T-helper 2 cell treated with Interferon-gamma antibody and Interleukin-4, amounts not matched to agents 5 μg/mL and 100 μg/mL, for 36 hours (primary cell): ENCODE measurements around the gene BOK.
"Not testable (repeated sequence)": the region's sequence is repeated elsewhere in the genome, so short reads cannot be mapped to it uniquely, and the experiment has no call there.

ENCODE experiments used
- DNase-seq: peaks from one replicate; pipeline ENCODE4 v3.0.0; 2021; ENCODE audit warnings: low spot score
- H3K27ac Mint-ChIP-seq: one replicate; pipeline ENCODE4 v1.8.0; 2021; ENCODE audit warnings: mild to moderate bottlenecking, mixed read lengths
- H3K27me3 Mint-ChIP-seq: one replicate; pipeline ENCODE4 v1.8.0; 2021; ENCODE audit warnings: low read depth, mixed read lengths
- H3K36me3 Mint-ChIP-seq: one replicate; pipeline ENCODE4 v1.8.0; 2021; ENCODE audit warnings: low read depth, mixed read lengths
- H3K4me1 Mint-ChIP-seq: one replicate; pipeline ENCODE4 v1.8.0; 2021; ENCODE audit warnings: low read depth, mixed read lengths
- H3K4me3 Mint-ChIP-seq: one replicate; pipeline ENCODE4 v1.8.0; 2022; ENCODE audit warnings: mild to moderate bottlenecking, moderate library complexity, mixed read lengths
- H3K9me3 Mint-ChIP-seq: one replicate; pipeline ENCODE4 v1.8.0; 2021; ENCODE audit warnings: mixed read lengths

The BOK gene

GRCh38 chr2:241567776-241568175 is 9.2 kb downstream of the BOK start:
- Mint-ChIP-seq H3K4me1 (no peaks in the 10 kb centered on the region), H3K27ac (no peak overlapping the region), H3K9me3 (no peaks in the 10 kb centered on the region), H3K36me3 (no peaks in the 10 kb centered on the region), H3K4me3 (no peak overlapping the region), H3K27me3 (no peaks in the 10 kb centered on the region)
- DNase-seq: no peak

DNA sequence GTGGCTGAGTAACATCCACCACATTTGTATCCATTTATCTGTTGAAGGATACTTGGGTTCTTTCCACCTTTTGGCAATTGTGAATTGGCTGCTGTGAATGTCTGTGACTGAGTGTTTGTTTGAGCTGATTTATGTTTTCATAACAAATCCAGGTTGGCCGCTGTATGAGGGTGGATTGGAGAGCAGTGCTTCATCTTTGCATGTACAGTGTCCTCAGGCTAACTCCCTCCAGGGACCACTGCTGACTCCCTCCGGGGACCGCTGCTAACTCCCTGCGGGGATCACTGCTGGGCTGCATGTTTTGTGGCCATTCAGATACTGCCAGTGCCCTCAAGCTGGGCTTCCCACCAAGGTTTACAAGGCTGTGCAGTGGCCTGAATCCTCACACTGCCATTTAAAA is 10.2 kb downstream of the BOK start:
- no peak overlapping the region for H3K4me3 Mint-ChIP-seq
- H3K36me3 Mint-ChIP-seq: no peaks in the 10 kb centered on the region
- no peak overlapping the region for H3K27ac Mint-ChIP-seq
- DNase-seq: no peak
- H3K9me3 Mint-ChIP-seq: no peaks in the 10 kb centered on the region
- no peaks in the 10 kb centered on the region for H3K4me1 Mint-ChIP-seq
- no peaks in the 10 kb centered on the region for H3K27me3 Mint-ChIP-seq

DNA sequence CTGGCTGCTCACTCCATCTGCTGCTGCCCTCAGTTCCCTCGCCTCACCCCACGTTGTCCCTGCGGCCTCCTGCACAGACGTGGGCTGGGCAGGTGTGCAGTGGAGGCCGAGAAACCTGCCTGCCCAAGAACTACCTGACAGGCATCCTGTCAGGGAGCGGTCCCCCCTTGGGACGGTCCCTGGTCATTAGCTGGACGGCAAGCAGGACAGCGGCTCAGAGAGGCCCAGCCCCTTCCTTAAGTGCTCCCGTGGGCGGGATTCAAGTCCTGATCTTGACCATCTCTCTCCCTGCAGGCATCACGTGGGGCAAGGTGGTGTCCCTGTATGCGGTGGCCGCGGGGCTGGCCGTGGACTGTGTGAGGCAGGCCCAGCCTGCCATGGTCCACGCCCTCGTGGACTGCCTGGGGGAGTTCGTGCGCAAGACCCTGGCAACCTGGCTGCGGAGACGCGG is 11.3 kb downstream of the BOK start:
- H3K27ac Mint-ChIP-seq: no peak overlapping the region
- H3K4me1 Mint-ChIP-seq: no peaks in the 10 kb centered on the region
- H3K36me3 Mint-ChIP-seq: no peaks in the 10 kb centered on the region
- H3K27me3 Mint-ChIP-seq: no peaks in the 10 kb centered on the region
- no peak for DNase-seq
- H3K9me3 Mint-ChIP-seq: no peaks in the 10 kb centered on the region
- no peak overlapping the region for H3K4me3 Mint-ChIP-seq

GRCh38 chr2:241570961-241571581 is 12.5 kb downstream of the BOK start:
- Mint-ChIP-seq H3K36me3 (no peaks in the 10 kb centered on the region), H3K9me3 (no peaks in the 10 kb centered on the region), H3K27me3 (no peaks in the 10 kb centered on the region), H3K4me3 (no peak overlapping the region), H3K27ac (no peak overlapping the region), H3K4me1 (no peaks in the 10 kb centered on the region)
- no peak for DNase-seq

DNA sequence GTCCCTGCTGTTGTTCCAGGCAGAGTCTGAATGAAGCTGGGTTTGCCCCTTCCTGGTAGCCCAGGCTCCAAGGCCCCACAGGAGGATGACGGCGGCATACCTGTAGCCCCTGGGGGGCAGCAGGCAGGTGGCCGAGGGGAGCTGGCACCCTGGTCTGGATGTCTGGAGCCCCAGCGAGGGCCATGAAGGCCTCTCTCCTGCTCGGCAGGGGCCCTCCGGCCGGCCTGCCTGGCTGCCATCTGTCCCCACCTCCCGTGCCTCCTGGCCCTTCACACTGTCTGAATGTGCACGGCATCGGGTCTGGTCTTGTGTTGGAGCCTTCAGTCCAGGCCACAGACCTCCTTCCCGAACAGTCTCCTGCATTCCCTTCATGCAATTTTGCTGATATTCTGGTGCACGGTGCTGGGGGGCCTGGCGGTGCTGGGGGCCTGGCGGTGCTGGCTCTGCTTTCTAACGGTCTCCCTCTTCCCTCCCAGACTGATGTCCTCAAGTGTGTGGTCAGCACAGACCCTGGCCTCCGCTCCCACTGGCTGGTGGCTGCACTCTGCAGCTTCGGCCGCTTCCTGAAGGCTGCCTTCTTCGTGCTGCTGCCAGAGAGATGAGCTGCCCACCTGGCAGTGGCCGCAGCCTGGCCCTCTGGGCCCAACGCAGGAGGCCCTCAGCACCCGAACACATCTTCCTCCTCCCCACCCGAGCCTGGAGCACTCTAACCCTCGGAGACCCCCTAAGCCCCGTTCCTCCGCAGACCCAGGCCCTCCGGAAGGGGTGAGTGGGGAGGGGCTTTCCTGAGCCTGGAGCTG is 13.5 kb downstream of the BOK start:
- no peaks in the 10 kb centered on the region for H3K27me3 Mint-ChIP-seq
- H3K4me1 Mint-ChIP-seq: no peaks in the 10 kb centered on the region
- no peak for DNase-seq
- no peaks in the 10 kb centered on the region for H3K9me3 Mint-ChIP-seq
- H3K36me3 Mint-ChIP-seq: no peaks in the 10 kb centered on the region
- H3K27ac Mint-ChIP-seq: no peak overlapping the region
- no peak overlapping the region for H3K4me3 Mint-ChIP-seq

- H3K27ac Mint-ChIP-seq, H3K9me3 Mint-ChIP-seq, H3K4me3 Mint-ChIP-seq, DNase-seq, H3K27me3 Mint-ChIP-seq, H3K36me3 Mint-ChIP-seq, H3K4me1 Mint-ChIP-seq: not testable (repeated sequence)
These were observed 14.5 kb downstream of the BOK start for GRCh38 chr2:241572915-241573651.

GRCh38 chr2:241573741-241574140 is 15.2 kb downstream of the BOK start:
- Mint-ChIP-seq H3K36me3 (no peaks in the 10 kb centered on the region), H3K27me3 (no peaks in the 10 kb centered on the region), H3K27ac (no peak overlapping the region), H3K4me1 (no peaks in the 10 kb centered on the region), H3K4me3 (no peak overlapping the region), H3K9me3 (no peaks in the 10 kb centered on the region)
- no peak for DNase-seq

- Mint-ChIP-seq H3K27ac (no peak overlapping the region), H3K4me3 (no peak overlapping the region), H3K27me3 (no peaks in the 10 kb centered on the region), H3K9me3 (no peaks in the 10 kb centered on the region), H3K4me1 (no peaks in the 10 kb centered on the region), H3K36me3 (peaks cover under 1% of the 10 kb centered on the region)
- DNase-seq: no peak
These were observed 16.5 kb downstream of the BOK start for GRCh38 chr2:241574911-241575623.

DNA sequence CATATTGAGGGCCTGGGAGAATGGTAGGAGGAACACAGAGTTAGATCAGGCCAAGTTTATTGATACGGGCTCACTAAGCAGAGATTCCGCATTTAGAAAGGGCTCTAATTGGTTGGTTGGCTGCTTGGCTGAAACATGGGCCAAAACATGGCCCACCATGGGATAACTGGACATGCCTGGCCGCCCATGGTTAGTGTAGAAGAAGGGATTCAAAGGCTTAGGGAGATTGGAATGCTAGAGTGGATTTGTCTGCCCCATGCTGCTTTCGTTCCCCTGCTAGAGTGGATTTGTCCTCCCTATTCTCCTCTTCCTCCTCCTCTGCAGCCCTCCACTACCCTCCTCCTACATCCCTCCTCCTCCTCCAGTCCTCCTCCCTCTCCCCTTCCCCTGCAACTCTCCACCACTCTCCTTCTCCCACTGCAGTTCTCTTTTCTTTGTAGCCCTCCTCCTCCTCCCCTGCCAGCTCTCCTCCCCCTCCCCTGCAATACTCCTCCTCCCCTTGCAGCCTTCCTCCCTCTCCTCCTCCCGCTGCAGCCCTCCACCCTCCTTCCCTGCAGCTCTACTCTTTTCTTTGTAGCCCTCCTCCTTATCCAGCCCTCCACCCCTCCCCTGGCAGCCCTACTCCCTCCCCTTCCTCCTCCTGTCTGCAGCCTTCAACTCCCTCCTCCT is 17.2 kb downstream of the BOK start:
- H3K27ac Mint-ChIP-seq: no peak overlapping the region
- H3K36me3 Mint-ChIP-seq: peaks cover 2% of the 10 kb centered on the region
- H3K4me3 Mint-ChIP-seq: no peak overlapping the region
- H3K9me3 Mint-ChIP-seq: no peaks in the 10 kb centered on the region
- no peaks in the 10 kb centered on the region for H3K4me1 Mint-ChIP-seq
- H3K27me3 Mint-ChIP-seq: no peaks in the 10 kb centered on the region
- no peak for DNase-seq

DNA sequence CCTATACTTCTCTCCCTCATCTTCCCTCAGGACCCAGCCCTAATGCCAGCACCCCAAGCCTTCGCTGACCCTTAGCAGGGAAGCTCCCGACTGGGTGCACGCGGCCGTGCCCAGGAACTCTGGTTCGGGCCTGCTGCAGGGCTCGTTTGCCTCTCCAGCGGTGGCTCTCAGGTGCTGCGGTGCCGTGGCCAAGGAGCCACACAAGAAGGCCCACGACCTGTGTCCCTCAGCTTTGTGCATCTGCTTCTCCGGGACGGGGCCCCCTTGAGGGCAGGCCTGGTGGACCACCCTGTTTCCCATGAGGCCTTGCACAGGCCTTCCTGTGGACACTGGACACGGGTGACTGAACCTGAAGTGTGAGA is 17.7 kb downstream of the BOK start:
- Mint-ChIP-seq H3K4me1 (no peaks in the 10 kb centered on the region), H3K27me3 (no peaks in the 10 kb centered on the region), H3K9me3 (no peaks in the 10 kb centered on the region), H3K27ac (no peak overlapping the region), H3K4me3 (no peak overlapping the region), H3K36me3 (peaks cover 2% of the 10 kb centered on the region)
- DNase-seq: no peak

DNA sequence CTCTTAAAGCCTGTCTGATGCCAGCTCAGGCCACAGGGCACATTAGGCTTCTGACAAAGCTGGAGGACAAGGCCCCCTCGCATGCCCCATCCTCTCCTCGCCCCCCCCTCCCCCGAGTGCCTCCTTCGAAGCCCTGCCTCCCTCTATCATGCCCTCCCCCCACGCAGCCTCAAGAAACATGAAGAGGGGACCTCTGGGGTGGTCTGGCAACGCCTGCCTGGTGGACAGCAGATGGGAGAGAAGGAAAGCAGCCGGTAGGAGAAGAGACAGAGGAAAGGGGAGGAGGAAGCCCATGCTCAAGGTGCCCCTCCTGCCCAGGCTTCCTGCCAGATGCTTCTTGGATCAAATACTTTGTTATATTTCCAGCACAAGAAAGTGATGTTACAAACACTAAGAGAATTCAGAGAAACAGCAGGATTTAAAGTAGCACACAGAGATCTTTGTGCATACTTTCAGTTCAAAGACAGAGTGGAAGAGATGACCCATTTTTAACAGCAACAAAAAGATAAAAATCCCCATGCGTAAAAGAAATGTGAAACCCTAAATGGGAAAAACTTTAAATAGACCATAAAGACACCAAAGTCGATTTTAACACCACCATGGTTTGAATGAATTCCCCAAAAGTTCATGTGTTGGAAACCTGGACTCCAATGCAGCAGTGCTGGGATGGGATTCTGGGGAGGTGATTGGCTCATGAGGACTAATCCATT is 19.0 kb downstream of the BOK start:
- peaks cover 11% of the 10 kb centered on the region for H3K36me3 Mint-ChIP-seq
- H3K9me3 Mint-ChIP-seq: peaks cover 10% of the 10 kb centered on the region
- no peaks in the 10 kb centered on the region for H3K4me1 Mint-ChIP-seq
- no peaks in the 10 kb centered on the region for H3K27me3 Mint-ChIP-seq
- H3K4me3 Mint-ChIP-seq: no peak overlapping the region
- no peak for DNase-seq
- no peak overlapping the region for H3K27ac Mint-ChIP-seq

DNA sequence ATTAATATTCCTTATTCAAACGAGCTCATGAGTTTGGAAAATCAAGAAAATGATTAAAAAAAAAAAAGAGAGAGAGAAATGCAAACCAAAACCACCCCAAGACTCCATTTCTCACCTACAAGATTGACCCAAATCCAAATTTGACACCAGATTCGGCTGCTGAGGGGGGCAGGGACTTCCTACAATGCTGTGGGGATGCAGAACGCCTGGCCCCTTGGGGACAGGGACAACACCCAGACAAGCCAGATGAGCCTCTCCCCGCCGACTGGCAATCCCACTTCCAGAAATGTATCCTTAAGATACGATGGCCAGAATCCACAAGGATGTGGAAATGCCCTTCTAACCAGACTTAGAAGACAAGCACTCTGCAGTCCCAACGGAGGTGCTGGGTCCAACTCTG is 20.7 kb downstream of the BOK start:
- DNase-seq: no peak
- peaks cover 10% of the 10 kb centered on the region for H3K9me3 Mint-ChIP-seq
- H3K27me3 Mint-ChIP-seq: no peaks in the 10 kb centered on the region
- H3K36me3 Mint-ChIP-seq: peaks cover 24% of the 10 kb centered on the region
- no peak overlapping the region for H3K27ac Mint-ChIP-seq
- H3K4me1 Mint-ChIP-seq: no peaks in the 10 kb centered on the region
- H3K4me3 Mint-ChIP-seq: no peak overlapping the region

DNA sequence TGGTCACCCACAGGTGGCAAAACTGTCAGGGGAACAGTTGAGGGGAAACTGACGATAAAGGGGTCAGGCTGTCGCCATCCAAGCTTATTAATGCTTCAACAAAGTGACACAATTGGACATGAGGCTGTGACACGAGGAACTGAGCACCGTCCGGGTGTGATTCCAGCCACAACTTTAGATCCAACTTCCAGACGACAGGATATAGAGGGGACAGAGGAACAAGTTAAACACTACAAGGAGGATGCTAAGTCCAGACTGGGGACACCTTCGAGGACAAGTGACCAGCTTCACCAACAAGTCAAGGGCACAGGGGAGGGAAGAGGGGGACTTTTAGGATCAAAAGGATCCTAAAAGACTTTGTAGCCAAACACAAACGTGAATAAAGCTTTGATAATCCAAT is 23.8 kb downstream of the BOK start:
- peaks cover 51% of the 10 kb centered on the region for H3K36me3 Mint-ChIP-seq
- no peak overlapping the region for H3K27ac Mint-ChIP-seq
- no peak overlapping the region for H3K4me3 Mint-ChIP-seq
- no peaks in the 10 kb centered on the region for H3K27me3 Mint-ChIP-seq
- H3K4me1 Mint-ChIP-seq: no peaks in the 10 kb centered on the region
- DNase-seq: no peak
- peaks cover 15% of the 10 kb centered on the region for H3K9me3 Mint-ChIP-seq
